Panc1 (cell line): ENCODE data around the gene FAM20A. TPM values are rescaled to one million over a fixed set of nuclear protein-coding genes. Genes with fewer than 3 reads are reported as not detected.

Experiments used
- ATAC-seq: fragments of 200-7000 bp; cut with Tn5 transposase; 2 replicates; pipeline ENCODE4 v1.9.1; 2020; ENCODE audit warnings: mild to moderate bottlenecking, moderate library complexity
- BruUV-seq: library from RNA; stranded (reverse); fragments of 400-500 nt; replicated peaks from 2 replicates; lab custom pipeline; 2021; lab: Mats Ljungman, UMichigan
- CTCF ChIA-PET: fragments of 300-600 bp; sonication (Branson Sonifier 250); formaldehyde crosslinking; loops from one replicate; lab custom pipeline; 2022; ENCODE audit warnings: antibody characterized with exemption; lab: Charles Lee
- POLR2A ChIA-PET: fragments of 300-600 bp; sonication (Branson Sonifier 250); formaldehyde crosslinking; loops from one replicate; lab custom pipeline; 2022; ENCODE audit warnings: antibody characterized with exemption; lab: Charles Lee
- DNase-seq: peaks from one replicate; pipeline ENCODE4 v3.0.0-alpha.2; 2010; ENCODE audit warnings: low read depth, low spot score
- H3K27ac ChIP-seq: 2 replicates; pipeline ENCODE4 v1.5.1; 2011; ENCODE audit warnings: mild to moderate bottlenecking, low read length, inconsistent platforms
- H3K27me3 ChIP-seq: fragments of 200-500 bp; sonication (Bioruptor generic); 2 replicates; pipeline ENCODE4 v1.6.0; 2014; ENCODE audit warnings: low read length, inconsistent platforms; ENCODE audit not compliant: control insufficient read depth, insufficient read depth
- H3K36me3 ChIP-seq: fragments of 200-500 bp; sonication (Bioruptor generic); 2 replicates; pipeline ENCODE4 v1.5.1; 2014; ENCODE audit warnings: inconsistent platforms, mild to moderate bottlenecking, low read length, moderate library complexity; ENCODE audit not compliant: control insufficient read depth, insufficient read depth
- H3K4me1 ChIP-seq: 2 replicates; pipeline ENCODE4 v1.5.1; 2011; ENCODE audit warnings: inconsistent platforms, mild to moderate bottlenecking, low read length, moderate library complexity; ENCODE audit not compliant: control insufficient read depth, insufficient read depth
- H3K4me3 ChIP-seq, 2 experiments: 2 replicates each; pipeline ENCODE4 v1.5.1; 2011 to 2012; ENCODE audit warnings: low read depth in 2 of 2, low read length in 2 of 2, mild to moderate bottlenecking in 2 of 2, inconsistent platforms in 1 of 2, moderate library complexity in 1 of 2
- H3K9me3 ChIP-seq: fragments of 200-500 bp; sonication (Bioruptor generic); 2 replicates; pipeline ENCODE4 v1.5.1; 2014; ENCODE audit warnings: low read depth, mild to moderate bottlenecking, inconsistent platforms, low read length, moderate library complexity; ENCODE audit not compliant: control insufficient read depth, insufficient read depth
- POLR2AphosphoS5 ChIP-seq: IDR thresholded peaks from 2 replicates; pipeline ENCODE4 v1.6.1; 2012; ENCODE audit warnings: mild to moderate bottlenecking, low read depth, low read length, moderate library complexity
- SIN3A ChIP-seq: IDR thresholded peaks from 2 replicates; pipeline ENCODE4 v1.6.1; 2012; ENCODE audit warnings: low read depth, mild to moderate bottlenecking, low read length, moderate library complexity, borderline replicate concordance; ENCODE audit not compliant: insufficient read depth
- TCF7L2 ChIP-seq: IDR thresholded peaks from 2 replicates; pipeline ENCODE4 v1.6.1; 2011; ENCODE audit warnings: mild to moderate bottlenecking, low read depth, low read length, inconsistent platforms
- in situ Hi-C: cut with HindIII; loops from 2 replicates; pipeline ENCODE4 v1.10.0; 2016; ENCODE audit warnings: low sequenced_read_pairs, low pct_unique_long_range_greater_than_20kb
- intact Hi-C: fragments of 100-400 bp; cut with micrococcal nuclease; formaldehyde crosslinking; loops from one replicate; pipeline ENCODE4 v1.10.0; 2022; ENCODE audit not compliant: unreplicated experiment
- total RNA-seq: library from RNA; stranded (reverse); gene quantifications from one replicate; pipeline ENCODE4 v1.2.1, GENCODE V29; 2021; ENCODE audit not compliant: unreplicated experiment
- TF ChIP-seq, protein P1 (sequence below): fragments of 450-650 bp; IDR thresholded peaks from 2 replicates; pipeline ENCODE4 v1.5.1; 2017; ENCODE audit warnings: mild to moderate bottlenecking
- TF ChIP-seq, protein P2 (sequence below), 2 experiments: IDR thresholded peaks; 2 replicates each; pipeline ENCODE4 v1.6.1; 2011 to 2012; ENCODE audit warnings: low read depth in 2 of 2, control low read depth in 1 of 2, low read length in 1 of 2, mild to moderate bottlenecking in 1 of 2, moderate library complexity in 1 of 2; ENCODE audit not compliant: insufficient read depth in 1 of 2

The FAM20A gene
- total RNA-seq, 1 experiment from 2014 or later, result 0.44 TPM

DNA sequence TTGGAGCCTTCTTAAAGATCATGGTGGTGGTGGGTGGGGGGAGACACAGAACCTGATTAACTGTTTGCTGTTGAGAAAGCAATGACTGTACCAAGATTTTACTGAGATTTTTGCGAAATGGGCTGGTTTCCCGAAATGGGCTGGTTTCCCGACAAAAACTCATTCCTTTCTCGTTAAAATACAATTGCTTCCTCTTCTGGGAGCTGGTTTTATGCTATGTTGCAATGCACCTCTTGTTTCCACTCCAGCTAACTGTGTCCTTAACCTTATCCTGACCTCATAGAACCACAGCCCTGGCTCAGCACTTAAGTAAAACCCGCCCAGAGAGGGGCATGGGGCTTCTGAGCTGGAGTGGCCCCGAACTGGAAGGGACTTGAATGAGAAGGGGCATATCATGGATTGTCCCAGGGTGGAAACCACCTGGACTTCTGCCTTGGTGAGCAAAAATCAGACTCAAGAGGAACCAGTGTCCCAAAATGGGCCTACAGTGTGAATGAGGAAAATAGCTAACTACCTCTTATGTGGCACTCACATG lies 20.9 kb downstream of the FAM20A start:
- no peaks in the 10 kb centered on the region for H3K36me3 ChIP-seq
- ChIA-PET POLR2A (no interaction called here), CTCF (no interaction called here)
- in situ Hi-C loops, result no loop called here
- intact Hi-C loops, result no loop called here
- DNase-seq (no peak), ATAC-seq (no peak)
- no TSS peak for BruUV-seq
- H3K4me1 ChIP-seq, result no peaks in the 10 kb centered on the region
- H3K27me3 ChIP-seq, result no peaks in the 10 kb centered on the region
- no peak overlapping the region for H3K27ac ChIP-seq
- TF ChIP-seq SIN3A (no peak), TCF7L2 (no peak), POLR2AphosphoS5 (no peak)
- TF ChIP-seq, protein P1, sequence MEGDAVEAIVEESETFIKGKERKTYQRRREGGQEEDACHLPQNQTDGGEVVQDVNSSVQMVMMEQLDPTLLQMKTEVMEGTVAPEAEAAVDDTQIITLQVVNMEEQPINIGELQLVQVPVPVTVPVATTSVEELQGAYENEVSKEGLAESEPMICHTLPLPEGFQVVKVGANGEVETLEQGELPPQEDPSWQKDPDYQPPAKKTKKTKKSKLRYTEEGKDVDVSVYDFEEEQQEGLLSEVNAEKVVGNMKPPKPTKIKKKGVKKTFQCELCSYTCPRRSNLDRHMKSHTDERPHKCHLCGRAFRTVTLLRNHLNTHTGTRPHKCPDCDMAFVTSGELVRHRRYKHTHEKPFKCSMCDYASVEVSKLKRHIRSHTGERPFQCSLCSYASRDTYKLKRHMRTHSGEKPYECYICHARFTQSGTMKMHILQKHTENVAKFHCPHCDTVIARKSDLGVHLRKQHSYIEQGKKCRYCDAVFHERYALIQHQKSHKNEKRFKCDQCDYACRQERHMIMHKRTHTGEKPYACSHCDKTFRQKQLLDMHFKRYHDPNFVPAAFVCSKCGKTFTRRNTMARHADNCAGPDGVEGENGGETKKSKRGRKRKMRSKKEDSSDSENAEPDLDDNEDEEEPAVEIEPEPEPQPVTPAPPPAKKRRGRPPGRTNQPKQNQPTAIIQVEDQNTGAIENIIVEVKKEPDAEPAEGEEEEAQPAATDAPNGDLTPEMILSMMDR, result no peak
- TF ChIP-seq, protein P2, sequence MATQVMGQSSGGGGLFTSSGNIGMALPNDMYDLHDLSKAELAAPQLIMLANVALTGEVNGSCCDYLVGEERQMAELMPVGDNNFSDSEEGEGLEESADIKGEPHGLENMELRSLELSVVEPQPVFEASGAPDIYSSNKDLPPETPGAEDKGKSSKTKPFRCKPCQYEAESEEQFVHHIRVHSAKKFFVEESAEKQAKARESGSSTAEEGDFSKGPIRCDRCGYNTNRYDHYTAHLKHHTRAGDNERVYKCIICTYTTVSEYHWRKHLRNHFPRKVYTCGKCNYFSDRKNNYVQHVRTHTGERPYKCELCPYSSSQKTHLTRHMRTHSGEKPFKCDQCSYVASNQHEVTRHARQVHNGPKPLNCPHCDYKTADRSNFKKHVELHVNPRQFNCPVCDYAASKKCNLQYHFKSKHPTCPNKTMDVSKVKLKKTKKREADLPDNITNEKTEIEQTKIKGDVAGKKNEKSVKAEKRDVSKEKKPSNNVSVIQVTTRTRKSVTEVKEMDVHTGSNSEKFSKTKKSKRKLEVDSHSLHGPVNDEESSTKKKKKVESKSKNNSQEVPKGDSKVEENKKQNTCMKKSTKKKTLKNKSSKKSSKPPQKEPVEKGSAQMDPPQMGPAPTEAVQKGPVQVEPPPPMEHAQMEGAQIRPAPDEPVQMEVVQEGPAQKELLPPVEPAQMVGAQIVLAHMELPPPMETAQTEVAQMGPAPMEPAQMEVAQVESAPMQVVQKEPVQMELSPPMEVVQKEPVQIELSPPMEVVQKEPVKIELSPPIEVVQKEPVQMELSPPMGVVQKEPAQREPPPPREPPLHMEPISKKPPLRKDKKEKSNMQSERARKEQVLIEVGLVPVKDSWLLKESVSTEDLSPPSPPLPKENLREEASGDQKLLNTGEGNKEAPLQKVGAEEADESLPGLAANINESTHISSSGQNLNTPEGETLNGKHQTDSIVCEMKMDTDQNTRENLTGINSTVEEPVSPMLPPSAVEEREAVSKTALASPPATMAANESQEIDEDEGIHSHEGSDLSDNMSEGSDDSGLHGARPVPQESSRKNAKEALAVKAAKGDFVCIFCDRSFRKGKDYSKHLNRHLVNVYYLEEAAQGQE (IDR thresholded peaks at IDR 0.05; ENCODE audit: insufficient read depth in 1 of 2, low read depth in 2 of 2, low read length in 1 of 2), result no peak
- H3K9me3 ChIP-seq, result no peaks in the 10 kb centered on the region
- no peak overlapping the region for H3K4me3 ChIP-seq

DNA sequence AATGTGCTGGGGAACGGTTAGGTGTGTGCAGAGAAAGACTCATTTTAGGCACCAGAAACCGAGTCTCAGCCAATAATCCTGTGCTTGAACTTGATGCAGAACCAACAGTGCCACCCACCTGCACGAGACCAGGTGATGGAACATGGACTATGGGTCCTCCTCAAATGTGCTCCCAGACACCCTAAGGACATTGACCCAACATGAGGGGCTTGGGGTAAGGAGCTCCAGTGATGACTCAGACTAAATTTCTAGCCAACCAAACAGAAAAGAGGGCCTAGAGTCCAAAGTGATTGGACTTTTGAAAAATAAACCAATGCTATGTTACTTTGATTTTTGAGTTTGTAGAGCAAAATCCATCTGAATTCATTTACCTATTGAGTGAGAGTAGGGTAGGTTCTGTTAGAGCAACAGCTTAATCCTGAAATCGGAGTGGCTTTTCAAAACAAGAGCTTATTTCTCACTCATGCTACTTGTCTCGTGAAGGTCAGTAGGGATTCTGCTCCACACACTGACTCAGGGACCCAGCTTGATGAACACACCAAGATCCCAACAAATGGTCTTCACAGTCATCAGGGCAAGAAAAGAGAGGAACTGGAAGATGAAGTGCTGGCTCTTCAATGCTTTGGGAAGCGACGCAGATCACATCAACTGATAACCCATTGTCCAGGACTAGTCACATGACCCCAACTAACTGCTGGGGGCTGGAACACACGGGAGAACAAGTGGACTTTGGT lies 21.8 kb downstream of the FAM20A start:
- CTCF ChIA-PET, result no interaction called here
- no peak for ATAC-seq
- TF ChIP-seq, protein P1, result no peak
- TF ChIP-seq TCF7L2 (no peak), POLR2AphosphoS5 (no peak), SIN3A (no peak)
- TF ChIP-seq, protein P2 (IDR thresholded peaks at IDR 0.05; ENCODE audit: insufficient read depth in 1 of 2, low read depth in 2 of 2, low read length in 1 of 2), result no peak
- H3K4me1 ChIP-seq, result no peaks in the 10 kb centered on the region
- H3K27me3 ChIP-seq, result no peaks in the 10 kb centered on the region
- no peaks in the 10 kb centered on the region for H3K9me3 ChIP-seq
- in situ Hi-C loops, result no loop called here
- no peak for DNase-seq
- no TSS peak for BruUV-seq
- intact Hi-C loops, result no loop called here
- no peak overlapping the region for H3K27ac ChIP-seq
- no peak overlapping the region for H3K4me3 ChIP-seq
- POLR2A ChIA-PET, result interaction anchor here (0.6 kb wide), 1 partner anchor 64 kb away, joined by 8 read pairs; no protein-coding TSS in a partner anchor
- H3K36me3 ChIP-seq, result no peaks in the 10 kb centered on the region
